Globus pallidus (tissue), 1 donor: ENCODE results near the gene AP1G1.
A peak's percentile ranks its signal among the peaks of the same experiment; 100 is the strongest.

Source experiments
- DNase-seq: peaks from one replicate; pipeline ENCODE4 v3.0.0-alpha.2; 2015; ENCODE audit warnings: low spot score

The AP1G1 gene

GRCh38 chr16:71754652-71755051 lies 54.0 kb downstream of the AP1G1 start:
- DNase-seq = no peak

- DNase-seq = no peak
Measured at GRCh38 chr16:71754108-71754507, 54.5 kb downstream of the AP1G1 start.

DNA sequence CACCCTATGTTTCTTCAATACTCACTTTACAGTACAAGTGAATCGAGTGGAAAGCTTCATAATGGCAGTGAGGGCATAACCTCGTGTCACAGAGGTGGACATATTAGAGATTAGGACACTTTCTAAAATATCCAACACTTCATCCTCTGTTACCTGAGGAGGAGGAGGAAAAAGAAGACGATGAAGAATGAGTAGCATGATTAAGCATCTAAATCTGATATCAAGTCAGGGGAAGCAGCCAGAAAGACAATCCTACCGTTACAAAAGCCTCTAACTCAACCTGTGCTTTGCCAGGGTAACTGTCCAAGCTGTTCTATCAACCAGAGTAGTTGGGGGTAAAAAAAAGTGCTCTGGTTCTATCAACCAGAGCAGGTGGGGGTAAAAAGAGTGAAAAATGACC lies 60.4 kb downstream of the AP1G1 start:
- no peak for DNase-seq

DNA sequence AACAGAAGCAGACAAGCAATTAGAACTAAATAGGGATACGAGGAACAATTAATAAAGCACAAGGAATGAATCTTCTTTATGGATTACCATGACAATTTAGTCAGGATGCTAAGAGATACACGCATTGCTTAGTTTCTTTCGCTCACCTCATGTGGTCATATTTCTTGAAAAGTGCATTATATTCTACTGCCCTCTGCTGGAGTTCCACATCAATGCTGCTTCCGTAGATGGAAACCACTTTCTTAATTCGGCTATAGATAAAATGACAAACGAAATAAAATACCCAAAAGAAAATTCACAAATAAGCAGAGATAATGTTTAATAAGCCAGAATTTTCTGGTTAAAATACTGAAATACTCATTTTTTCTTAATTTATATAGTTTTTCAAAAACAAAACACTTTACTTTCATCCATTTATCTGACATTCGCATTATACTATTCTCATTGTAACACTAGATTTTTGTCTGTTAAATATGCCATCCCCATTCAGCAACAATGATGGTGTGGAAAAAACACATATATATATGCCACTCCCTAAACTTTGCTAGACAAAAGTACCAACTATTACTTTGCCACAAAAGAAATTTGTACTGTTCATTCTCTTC lies 62.1 kb downstream of the AP1G1 start:
- DNase-seq = peak; percentile 60

DNA sequence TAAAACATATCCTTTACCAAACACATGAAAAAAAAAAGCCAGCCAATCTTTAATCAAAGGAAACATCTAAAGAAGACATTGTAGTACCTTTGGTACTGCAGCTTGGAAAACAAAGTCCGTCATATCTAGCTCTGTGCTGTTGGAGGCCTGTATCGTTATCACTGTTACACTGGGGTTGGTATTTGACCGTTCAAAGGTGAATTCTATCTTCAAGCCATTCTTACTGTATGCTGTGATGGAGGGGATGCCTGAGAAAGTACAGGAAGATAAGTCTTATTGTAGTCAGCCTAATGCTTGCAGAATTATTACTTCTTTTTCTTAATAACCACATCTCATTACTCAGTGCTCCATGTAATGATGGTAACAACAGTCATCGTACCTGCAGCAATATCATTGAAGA lies 69.8 kb downstream of the AP1G1 start:
- no peak for DNase-seq

- DNase-seq = no peak
Measured at GRCh38 chr16:71737501-71737900, 71.1 kb downstream of the AP1G1 start.

DNA sequence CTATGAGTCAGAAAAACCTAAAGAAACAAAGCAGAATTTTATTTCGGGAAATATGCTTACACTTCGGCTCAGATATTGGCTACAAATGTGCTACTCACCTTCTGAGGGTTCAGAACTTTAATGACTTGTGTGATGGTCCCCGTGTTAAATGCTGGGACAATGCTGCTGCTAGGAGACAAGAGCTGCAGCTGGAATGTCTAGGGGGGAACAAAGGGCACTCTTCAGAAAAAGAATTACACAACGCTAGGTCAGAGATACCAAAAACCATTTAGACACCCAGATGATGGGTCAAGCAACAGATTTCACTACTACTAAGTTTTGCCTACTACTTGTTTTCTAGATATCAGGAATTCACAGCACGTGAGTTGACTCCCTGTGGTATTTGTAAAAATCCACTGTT lies 74.1 kb downstream of the AP1G1 start:
- DNase-seq = peak; percentile 37

DNA sequence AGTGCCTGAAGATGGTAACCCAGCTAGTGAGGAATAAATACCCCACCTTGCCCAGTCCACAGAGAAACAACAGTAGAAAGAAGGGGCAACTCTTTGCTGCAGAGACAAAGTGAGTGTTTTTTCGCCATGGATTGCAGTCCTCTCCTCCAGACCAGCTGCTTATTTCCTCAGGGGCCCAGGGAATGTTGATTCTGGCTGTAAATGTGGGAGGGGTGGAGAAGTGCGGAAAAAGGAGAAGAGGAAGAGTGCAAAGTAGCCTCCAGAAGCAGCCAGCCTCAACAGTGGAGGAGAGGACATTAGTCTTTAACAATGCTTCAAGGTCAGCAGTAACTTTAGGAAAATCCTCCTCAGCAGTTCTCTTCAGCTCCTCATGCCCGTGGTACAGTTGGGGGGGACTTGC lies 76.0 kb downstream of the AP1G1 start:
- no peak for DNase-seq

GRCh38 chr16:71727551-71728324 lies 80.9 kb downstream of the AP1G1 start:
- DNase-seq = no peak

DNA sequence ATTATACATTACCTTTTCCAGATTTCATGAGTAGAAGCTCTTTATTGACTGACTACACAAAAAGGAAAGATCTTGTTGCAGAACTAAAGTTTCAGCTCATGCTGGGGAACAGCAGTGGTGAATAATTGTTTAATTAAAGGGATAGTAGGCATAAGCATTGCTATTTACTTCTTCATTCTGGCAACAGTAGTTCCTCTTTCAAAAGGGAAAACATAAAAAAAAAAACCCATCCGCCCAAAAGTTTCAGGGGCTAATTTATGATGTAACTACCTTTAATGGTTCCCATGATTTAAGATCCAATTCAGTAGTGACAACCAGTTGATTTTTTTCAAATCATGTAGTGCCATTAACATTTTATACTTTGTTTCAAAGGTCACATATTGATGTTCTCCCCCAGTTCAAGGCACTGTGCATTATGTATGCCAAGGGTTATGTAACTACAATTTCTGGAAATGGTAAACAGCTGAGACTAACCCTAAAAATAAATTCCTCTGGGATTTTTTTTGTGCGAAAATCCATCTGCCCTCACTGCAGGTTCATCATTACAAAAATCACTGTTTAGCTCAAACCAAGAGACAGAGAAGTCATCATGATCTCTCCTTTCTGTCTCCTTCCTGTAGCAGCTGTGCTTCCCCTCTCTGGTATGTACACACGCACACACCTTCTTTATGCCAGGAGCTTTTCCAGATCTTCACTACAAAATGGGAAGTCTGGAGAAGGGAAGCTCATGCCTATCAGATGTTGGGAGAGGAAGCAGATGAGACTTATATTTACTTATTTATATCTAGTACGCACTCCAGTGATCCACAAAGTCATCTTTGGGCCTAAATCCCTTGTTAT lies 81.9 kb downstream of the AP1G1 start:
- DNase-seq = no peak

- DNase-seq = no peak
Measured at GRCh38 chr16:71724320-71724751, 84.3 kb downstream of the AP1G1 start, which contains the start of gene PHLPP2. PHLPP2 (minus strand) TSS chr16:71724701; CDS start chr16:71714795, 9,906 bp downstream.

GRCh38 chr16:71723537-71724319 lies 84.9 kb downstream of the AP1G1 start:
- DNase-seq = peak; percentile 81

DNA sequence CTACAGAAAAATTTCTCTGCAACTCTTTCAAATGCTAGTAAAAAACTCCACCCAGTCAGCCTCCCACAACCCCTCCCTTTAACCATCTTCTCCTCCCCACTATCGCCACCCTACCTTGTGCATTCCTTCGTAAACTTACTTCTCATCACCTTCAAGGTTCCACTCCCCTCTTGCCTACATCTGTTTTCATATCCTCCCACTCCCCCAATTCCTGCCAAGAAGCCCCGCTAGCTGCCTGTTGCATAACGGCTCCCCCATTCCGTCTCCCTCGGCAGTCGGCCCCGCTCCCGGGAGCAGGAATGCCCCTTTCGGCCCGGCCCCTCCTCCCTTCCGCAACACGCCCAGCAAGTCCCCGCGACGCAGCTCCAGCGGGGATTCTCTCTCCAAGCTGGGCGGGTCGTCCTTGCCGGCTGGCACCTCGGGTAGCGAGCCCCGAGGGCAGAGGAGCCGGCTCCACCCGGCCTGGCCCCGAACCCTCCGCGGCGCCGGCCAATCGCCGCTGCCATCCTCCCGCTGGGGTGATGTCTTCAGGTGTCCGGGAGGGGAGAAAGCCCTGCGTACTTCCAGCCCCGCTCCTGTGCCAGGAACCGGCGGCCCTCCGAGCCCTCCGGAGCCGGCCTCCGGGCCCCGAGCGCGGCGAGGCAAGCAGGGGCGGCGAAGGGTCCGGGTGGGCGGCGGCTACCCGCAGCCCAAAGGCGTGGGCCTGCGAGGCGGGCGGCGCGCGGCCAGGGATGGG lies 85.7 kb downstream of the AP1G1 start:
- no peak for DNase-seq

DNA sequence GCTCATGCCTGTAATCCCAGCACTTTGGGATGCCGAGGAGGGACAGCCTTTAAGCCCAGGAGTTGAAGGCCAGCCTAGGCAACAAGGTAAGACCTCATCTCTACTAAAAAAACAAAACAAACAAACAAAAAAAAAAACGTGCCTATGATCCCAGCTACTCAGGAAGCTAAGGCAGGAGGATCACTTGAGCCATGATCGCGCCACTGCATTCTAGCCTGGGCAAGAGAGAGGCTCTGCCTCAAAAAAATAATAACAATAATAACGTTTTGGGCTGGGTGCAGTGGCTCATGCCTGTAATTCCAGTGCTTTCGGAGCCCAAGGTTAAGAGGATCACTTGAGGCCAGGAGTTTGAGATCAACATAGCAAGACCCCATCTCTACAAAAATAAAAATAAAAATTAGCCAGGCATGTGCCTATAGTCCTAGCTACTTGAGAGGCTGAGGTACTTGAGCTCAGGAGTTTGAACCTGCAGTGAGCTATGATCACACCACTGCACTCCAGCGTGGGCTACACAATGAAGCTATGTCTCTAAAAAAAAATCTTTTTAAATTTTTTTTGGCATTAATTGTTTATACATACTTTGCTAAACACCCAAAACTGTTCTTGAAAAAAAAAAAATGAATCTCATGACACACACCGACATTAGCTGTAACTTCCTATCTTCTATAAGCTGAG lies 87.4 kb downstream of the AP1G1 start:
- no peak for DNase-seq

GRCh38 chr16:71712501-71712900 lies 96.1 kb downstream of the AP1G1 start:
- no peak for DNase-seq

- DNase-seq = no peak
Measured at GRCh38 chr16:71711789-71712188, 96.8 kb downstream of the AP1G1 start.

GRCh38 chr16:71709229-71709781 lies 99.3 kb downstream of the AP1G1 start:
- DNase-seq = no peak

GRCh38 chr16:71708696-71709095 lies 99.9 kb downstream of the AP1G1 start:
- DNase-seq = no peak

- no peak for DNase-seq
Measured at GRCh38 chr16:71707199-71707598, 101.4 kb downstream of the AP1G1 start.

GRCh38 chr16:71706046-71706445 lies 102.6 kb downstream of the AP1G1 start:
- DNase-seq = no peak
